ENCODE data around the gene LMOD2. TPM values are rescaled to one million over a fixed set of nuclear protein-coding genes. Genes with fewer than 3 reads are reported as not detected.

The LMOD2 gene
- total and polyA plus RNA-seq, 12 donors = 115 to 2,841 (median 1,023) TPM

DNA sequence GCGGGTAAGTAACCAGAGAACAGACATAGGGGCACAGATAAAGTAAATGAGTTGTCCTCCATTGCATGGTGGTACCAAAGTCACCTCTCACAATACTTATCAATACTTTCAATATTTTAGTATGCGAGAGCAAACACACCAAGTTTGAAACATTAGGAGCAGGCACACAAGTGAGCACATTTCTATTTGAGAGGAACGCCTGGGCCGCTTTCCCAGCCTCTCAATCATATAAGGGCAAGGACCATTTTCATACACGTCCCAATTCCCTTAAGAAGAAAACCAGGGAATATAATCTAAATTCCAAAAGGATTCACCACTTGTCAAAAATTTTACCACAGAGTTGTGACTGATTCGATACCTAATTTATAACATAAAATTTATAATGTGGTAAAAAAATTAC is 7.5 kb downstream of the LMOD2 start:
- ATAC-seq (no peak), DNase-seq (no peak)
- Histone ChIP-seq H3K9me3 (no peaks in the 10 kb centered on the region), H3K27ac (peak overlapping the region in 2 of 10 donors; percentile 23 to 24), H3K4me3 (peak overlapping the region in 9 of 10 donors; percentile 18 to 67 (median 55)), H3K36me3 (peaks cover 0 to 42% (median 0%) of the 10 kb centered on the region in 9 donors), H3K4me1 (peaks cover 0 to 18% (median 11%) of the 10 kb centered on the region in 9 donors), H3K27me3 (no peaks in the 10 kb centered on the region)
- TF ChIP-seq, protein P1, sequence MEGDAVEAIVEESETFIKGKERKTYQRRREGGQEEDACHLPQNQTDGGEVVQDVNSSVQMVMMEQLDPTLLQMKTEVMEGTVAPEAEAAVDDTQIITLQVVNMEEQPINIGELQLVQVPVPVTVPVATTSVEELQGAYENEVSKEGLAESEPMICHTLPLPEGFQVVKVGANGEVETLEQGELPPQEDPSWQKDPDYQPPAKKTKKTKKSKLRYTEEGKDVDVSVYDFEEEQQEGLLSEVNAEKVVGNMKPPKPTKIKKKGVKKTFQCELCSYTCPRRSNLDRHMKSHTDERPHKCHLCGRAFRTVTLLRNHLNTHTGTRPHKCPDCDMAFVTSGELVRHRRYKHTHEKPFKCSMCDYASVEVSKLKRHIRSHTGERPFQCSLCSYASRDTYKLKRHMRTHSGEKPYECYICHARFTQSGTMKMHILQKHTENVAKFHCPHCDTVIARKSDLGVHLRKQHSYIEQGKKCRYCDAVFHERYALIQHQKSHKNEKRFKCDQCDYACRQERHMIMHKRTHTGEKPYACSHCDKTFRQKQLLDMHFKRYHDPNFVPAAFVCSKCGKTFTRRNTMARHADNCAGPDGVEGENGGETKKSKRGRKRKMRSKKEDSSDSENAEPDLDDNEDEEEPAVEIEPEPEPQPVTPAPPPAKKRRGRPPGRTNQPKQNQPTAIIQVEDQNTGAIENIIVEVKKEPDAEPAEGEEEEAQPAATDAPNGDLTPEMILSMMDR (IDR thresholded peaks at IDR 0.05) = no peak
- 56 to 74% methylated on average over 6 of the region's 6 CpGs for WGBS, 2 donors
- intact Hi-C loops (cut with DNase I) = no loop called here

DNA sequence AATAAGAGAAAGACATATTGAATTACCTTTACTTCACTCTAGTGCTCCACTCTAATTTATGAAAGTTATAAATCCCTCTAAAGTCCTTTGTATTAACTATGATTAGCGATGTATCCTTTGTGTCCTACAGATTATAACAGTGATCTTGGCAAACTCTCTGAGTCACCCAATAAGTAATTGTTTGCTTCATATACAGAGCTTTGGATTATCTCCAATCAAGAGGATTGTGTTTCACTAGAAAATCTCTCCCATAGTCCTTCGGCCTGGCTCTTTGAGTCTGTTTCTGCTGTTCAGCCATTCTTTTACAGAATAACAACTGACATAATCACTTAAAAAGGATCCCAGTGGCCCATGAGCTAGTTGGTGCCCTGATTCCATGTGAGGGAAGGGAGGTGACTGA is 9.5 kb downstream of the LMOD2 start:
- H3K4me1 ChIP-seq = peaks cover 0 to 18% (median 11%) of the 10 kb centered on the region in 9 donors
- TF ChIP-seq, protein P1 (IDR thresholded peaks at IDR 0.05) = no peak
- H3K27ac ChIP-seq = peak overlapping the region in 4 of 10 donors; percentile 25 to 53 (median 32)
- intact Hi-C loops (cut with DNase I) = no loop called here
- peak overlapping the region in 6 of 10 donors; percentile 30 to 67 (median 62) for H3K4me3 ChIP-seq
- no peaks in the 10 kb centered on the region for H3K9me3 ChIP-seq
- DNase-seq = no peak
- no peaks in the 10 kb centered on the region for H3K27me3 ChIP-seq
- 46 to 62% methylated on average over 2 of the region's 2 CpGs for WGBS, 2 donors
- peaks cover 0 to 29% (median 0%) of the 10 kb centered on the region in 9 donors for H3K36me3 ChIP-seq
- no peak for ATAC-seq

DNA sequence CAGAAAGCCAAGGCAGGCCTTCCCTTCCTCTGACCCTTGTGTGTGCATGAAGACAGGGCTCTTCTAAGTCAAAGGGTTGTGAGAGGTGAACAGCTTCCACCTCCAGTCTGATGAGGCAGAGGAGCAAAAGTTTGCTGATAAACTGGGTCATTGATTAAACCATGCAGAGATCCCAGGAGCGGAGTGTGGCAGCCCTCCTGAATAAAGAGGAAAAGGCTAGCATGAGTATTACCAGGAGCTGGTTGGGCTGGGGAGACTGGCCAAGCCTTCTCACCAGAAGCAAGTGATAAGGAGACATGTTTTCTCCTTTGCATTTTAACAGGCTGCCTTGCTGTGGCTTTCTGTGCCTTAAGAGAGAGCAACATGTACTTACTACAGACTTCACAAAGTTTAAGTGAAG is 10.2 kb downstream of the LMOD2 start:
- ATAC-seq = peak in 3 of 8 donors; percentile 0 to 32 (median 5)
- Histone ChIP-seq H3K36me3 (peaks cover 0 to 29% (median 0%) of the 10 kb centered on the region in 9 donors), H3K9me3 (no peaks in the 10 kb centered on the region), H3K4me3 (peak overlapping the region in 5 of 10 donors; percentile 30 to 67 (median 61)), H3K4me1 (peaks cover 0 to 18% (median 11%) of the 10 kb centered on the region in 9 donors), H3K27me3 (no peaks in the 10 kb centered on the region), H3K27ac (peak overlapping the region in 5 of 10 donors; percentile 4 to 53 (median 32))
- TF ChIP-seq, protein P1 (IDR thresholded peaks at IDR 0.05) = no peak
- no peak for DNase-seq
- intact Hi-C loops (cut with DNase I) = no loop called here
- WGBS, 2 donors = 48 to 50% methylated on average over 1 of the region's 1 CpG

DNA sequence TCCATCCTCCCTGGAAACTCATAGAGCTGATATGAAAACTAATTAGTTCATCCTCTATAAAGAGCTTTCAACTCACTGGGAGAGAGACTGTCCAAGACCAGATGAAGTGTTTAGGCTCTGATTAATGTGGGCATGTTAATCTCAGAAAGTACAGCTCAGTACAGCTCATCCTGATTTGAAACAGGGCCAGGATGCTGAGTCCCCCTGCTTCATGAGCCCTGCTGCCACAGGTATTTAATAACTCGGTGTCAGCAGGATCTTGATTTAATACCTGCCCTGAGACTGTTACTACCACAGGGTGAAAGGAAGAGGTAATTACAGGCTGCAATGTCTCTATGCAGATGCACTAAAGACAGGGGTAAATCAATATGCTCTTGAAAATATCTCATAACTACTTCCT is 10.8 kb downstream of the LMOD2 start:
- Histone ChIP-seq H3K4me3 (peak overlapping the region in 1 of 10 donors; percentile 67), H3K27me3 (no peaks in the 10 kb centered on the region), H3K27ac (peak overlapping the region in 3 of 10 donors; percentile 4 to 53 (median 25)), H3K4me1 (peaks cover 0 to 18% (median 11%) of the 10 kb centered on the region in 9 donors), H3K9me3 (no peaks in the 10 kb centered on the region), H3K36me3 (peaks cover 0 to 29% (median 0%) of the 10 kb centered on the region in 9 donors)
- WGBS, 2 donors = 17 to 48% methylated on average over 1 of the region's 1 CpG
- TF ChIP-seq, protein P1 (IDR thresholded peaks at IDR 0.05) = no peak
- ATAC-seq = peak in 6 of 8 donors; percentile 8 to 44 (median 18)
- no peak for DNase-seq
- intact Hi-C loops (cut with DNase I) = no loop called here
